ENCODE results near the gene HNRNPUL2.

GRCh38 chr11:62664405-62665074, 62.7 kb downstream of the HNRNPUL2 start:
- TF ChIP-seq CTCF (IDR thresholded peaks at IDR 0.05; ENCODE audit: low read depth, low read length, poor library complexity, severe bottlenecking), result no peak
- no peak for TF ChIP-seq EZH2phosphoT487 (IDR thresholded peaks at IDR 0.05; ENCODE audit: borderline replicate concordance, low read length)
